Osteocyte (in vitro differentiated cells): ENCODE measurements around the gene CLDN3. TPM values are rescaled to one million over a fixed set of nuclear protein-coding genes. Genes with fewer than 3 reads are reported as not detected.
A peak's percentile ranks its signal among the peaks of the same experiment; 100 is the strongest.

Experiments
- DNase-seq: peaks from one replicate; pipeline ENCODE4 v3.0.0; 2021; ENCODE audit warnings: mixed read lengths; ENCODE audit not compliant: unreplicated experiment; ENCODE audit errors: extremely low spot score
- H3K27ac Mint-ChIP-seq: one replicate; pipeline ENCODE4 v1.8.0; 2021; ENCODE audit warnings: mild to moderate bottlenecking, mixed read lengths; ENCODE audit not compliant: unreplicated experiment
- H3K27me3 Mint-ChIP-seq: one replicate; pipeline ENCODE4 v1.8.0; 2021; ENCODE audit warnings: mixed read lengths; ENCODE audit not compliant: unreplicated experiment
- H3K36me3 Mint-ChIP-seq: one replicate; pipeline ENCODE4 v1.8.0; 2021; ENCODE audit warnings: mixed read lengths; ENCODE audit not compliant: unreplicated experiment
- H3K4me1 Mint-ChIP-seq: one replicate; pipeline ENCODE4 v1.8.0; 2021; ENCODE audit warnings: mixed read lengths; ENCODE audit not compliant: unreplicated experiment
- H3K4me3 Mint-ChIP-seq: one replicate; pipeline ENCODE4 v1.8.0; 2021; ENCODE audit warnings: mild to moderate bottlenecking, moderate library complexity, mixed read lengths; ENCODE audit not compliant: unreplicated experiment
- H3K9me3 Mint-ChIP-seq: one replicate; pipeline ENCODE4 v1.8.0; 2021; ENCODE audit warnings: mixed read lengths; ENCODE audit not compliant: unreplicated experiment
- total RNA-seq: library from RNA; stranded (reverse); gene quantifications from 2 replicates; pipeline ENCODE4 v1.2.1, GENCODE V29; 2021
- TF ChIP-seq, protein P1 (sequence below): fragments of 200-600 bp; sonication (generic); IDR thresholded peaks from 2 replicates; pipeline ENCODE4 v1.5.0; 2021; ENCODE audit warnings: antibody characterized with exemption, mild to moderate bottlenecking, moderate library complexity

The CLDN3 gene
- total RNA-seq, 1 donor from 2014 or later: not detected

- no peaks in the 10 kb centered on the region for H3K27me3 Mint-ChIP-seq
- no peaks in the 10 kb centered on the region for H3K9me3 Mint-ChIP-seq
- TF ChIP-seq, protein P1, sequence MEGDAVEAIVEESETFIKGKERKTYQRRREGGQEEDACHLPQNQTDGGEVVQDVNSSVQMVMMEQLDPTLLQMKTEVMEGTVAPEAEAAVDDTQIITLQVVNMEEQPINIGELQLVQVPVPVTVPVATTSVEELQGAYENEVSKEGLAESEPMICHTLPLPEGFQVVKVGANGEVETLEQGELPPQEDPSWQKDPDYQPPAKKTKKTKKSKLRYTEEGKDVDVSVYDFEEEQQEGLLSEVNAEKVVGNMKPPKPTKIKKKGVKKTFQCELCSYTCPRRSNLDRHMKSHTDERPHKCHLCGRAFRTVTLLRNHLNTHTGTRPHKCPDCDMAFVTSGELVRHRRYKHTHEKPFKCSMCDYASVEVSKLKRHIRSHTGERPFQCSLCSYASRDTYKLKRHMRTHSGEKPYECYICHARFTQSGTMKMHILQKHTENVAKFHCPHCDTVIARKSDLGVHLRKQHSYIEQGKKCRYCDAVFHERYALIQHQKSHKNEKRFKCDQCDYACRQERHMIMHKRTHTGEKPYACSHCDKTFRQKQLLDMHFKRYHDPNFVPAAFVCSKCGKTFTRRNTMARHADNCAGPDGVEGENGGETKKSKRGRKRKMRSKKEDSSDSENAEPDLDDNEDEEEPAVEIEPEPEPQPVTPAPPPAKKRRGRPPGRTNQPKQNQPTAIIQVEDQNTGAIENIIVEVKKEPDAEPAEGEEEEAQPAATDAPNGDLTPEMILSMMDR: no peak
- DNase-seq: no peak
- H3K27ac Mint-ChIP-seq: peak overlapping the region; percentile 31
- H3K4me1 Mint-ChIP-seq: peaks cover 28% of the 10 kb centered on the region
- H3K36me3 Mint-ChIP-seq: no peaks in the 10 kb centered on the region
- no peak overlapping the region for H3K4me3 Mint-ChIP-seq
Observed at GRCh38 chr7:73742338-73742752, 27.7 kb downstream of the CLDN3 start.

GRCh38 chr7:73741600-73741999 lies 28.5 kb downstream of the CLDN3 start:
- no peak for DNase-seq
- TF ChIP-seq, protein P1: no peak
- Mint-ChIP-seq H3K36me3 (no peaks in the 10 kb centered on the region), H3K27ac (no peak overlapping the region), H3K27me3 (no peaks in the 10 kb centered on the region), H3K4me3 (no peak overlapping the region), H3K9me3 (no peaks in the 10 kb centered on the region), H3K4me1 (peaks cover 31% of the 10 kb centered on the region)

DNA sequence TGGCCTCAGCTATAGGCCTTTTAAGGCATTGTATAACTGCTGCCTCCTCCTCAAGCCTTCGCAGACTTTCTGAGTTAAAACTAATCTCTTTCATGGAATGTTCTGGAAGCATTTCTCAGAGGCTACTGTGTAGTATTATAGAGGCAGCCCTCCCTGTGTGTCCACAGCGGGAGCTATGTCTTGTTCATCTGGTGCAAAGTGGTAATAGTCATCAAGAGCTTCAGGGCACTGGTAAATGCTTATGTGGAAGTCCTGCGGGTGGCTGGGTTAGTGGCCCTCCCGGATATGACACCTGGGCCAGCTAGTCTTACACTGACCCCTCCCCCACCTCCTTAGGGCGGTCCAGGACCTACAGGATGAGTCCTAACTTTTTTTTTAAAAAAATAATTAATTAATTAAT lies 29.3 kb downstream of the CLDN3 start:
- Mint-ChIP-seq H3K4me3 (no peak overlapping the region), H3K4me1 (peaks cover 31% of the 10 kb centered on the region)

DNA sequence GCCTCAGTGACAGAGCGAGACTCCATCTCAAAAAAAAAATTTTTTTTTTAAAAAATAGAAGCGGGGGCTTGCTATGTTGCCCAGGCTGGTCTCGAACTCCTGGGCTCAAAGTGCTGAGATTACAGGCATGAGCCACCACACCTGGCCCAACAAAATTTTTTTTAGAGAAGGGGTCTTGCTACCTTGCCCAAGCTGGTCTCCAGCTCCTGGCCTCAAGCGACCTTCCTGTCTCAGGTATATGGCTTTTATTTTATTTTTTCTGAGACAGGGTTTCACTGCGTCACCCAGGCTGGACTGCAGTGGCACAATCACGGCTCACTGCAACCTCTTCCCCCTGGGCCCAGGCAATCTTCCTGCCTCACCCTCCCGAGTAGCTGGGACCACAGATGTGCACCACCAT lies 29.9 kb downstream of the CLDN3 start:
- H3K4me3 Mint-ChIP-seq: no peak overlapping the region
- H3K36me3 Mint-ChIP-seq: peaks cover 3% of the 10 kb centered on the region
- no peaks in the 10 kb centered on the region for H3K27me3 Mint-ChIP-seq
- peak overlapping the region; percentile 38 for H3K27ac Mint-ChIP-seq
- peaks cover 32% of the 10 kb centered on the region for H3K4me1 Mint-ChIP-seq
- no peak for DNase-seq
- no peaks in the 10 kb centered on the region for H3K9me3 Mint-ChIP-seq
- TF ChIP-seq, protein P1: no peak

More for the DNA sequence above, 29.3 kb downstream of the CLDN3 start:
- Mint-ChIP-seq H3K27me3 (no peaks in the 10 kb centered on the region), H3K36me3 (peaks cover 3% of the 10 kb centered on the region), H3K9me3 (no peaks in the 10 kb centered on the region), H3K27ac (peak overlapping the region; percentile 38)
- no peak for DNase-seq
- TF ChIP-seq, protein P1: no peak

DNA sequence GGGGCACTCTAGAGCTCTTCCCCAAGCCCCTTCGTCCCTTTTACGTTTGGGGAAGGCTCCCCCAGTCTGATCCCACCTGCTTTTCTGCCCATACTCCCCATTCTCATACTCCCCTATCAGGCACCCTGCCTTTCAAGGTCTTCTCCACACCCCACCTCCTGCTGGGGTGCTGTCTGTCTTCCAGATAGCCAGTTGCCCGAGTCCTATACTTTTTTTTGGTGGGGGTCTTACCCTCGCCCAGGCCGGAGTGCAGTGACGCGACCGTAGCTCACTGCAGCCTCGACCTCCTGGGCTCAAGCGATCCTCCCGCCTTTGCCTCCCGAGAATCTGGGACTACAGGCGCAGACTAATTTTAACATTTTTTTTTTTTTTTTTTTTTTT lies 30.7 kb downstream of the CLDN3 start:
- H3K4me3 Mint-ChIP-seq: peak overlapping the region; percentile 94
- no peak for DNase-seq
- H3K4me1 Mint-ChIP-seq: peaks cover 38% of the 10 kb centered on the region
- H3K36me3 Mint-ChIP-seq: peaks cover 3% of the 10 kb centered on the region
- H3K27ac Mint-ChIP-seq: peak overlapping the region; percentile 83
- TF ChIP-seq, protein P1: no peak
- no peaks in the 10 kb centered on the region for H3K9me3 Mint-ChIP-seq
- no peaks in the 10 kb centered on the region for H3K27me3 Mint-ChIP-seq
